Vagina (tissue), 2 donors: Measurements from ENCODE around the gene CISH. TPM values are rescaled to one million over a fixed set of nuclear protein-coding genes. Genes with fewer than 3 reads are reported as not detected.

ENCODE experiments used
- DNase-seq, 2 donors: peaks; one replicate each; pipeline ENCODE4 v3.0.0-alpha.2; 2017; ENCODE audit errors: extremely low spot score in 2 of 2
- H3K27ac ChIP-seq: fragments of 200-600 bp; sonication (generic); one replicate; pipeline ENCODE4 v1.5.1; 2019
- H3K27me3 ChIP-seq: fragments of 200-600 bp; sonication (generic); one replicate; pipeline ENCODE4 v1.5.1; 2019
- H3K36me3 ChIP-seq, 2 donors: fragments of 200-600 bp; sonication (generic); one replicate each; pipeline ENCODE4 v1.5.1; 2017 to 2019
- H3K4me1 ChIP-seq: fragments of 200-600 bp; sonication (generic); one replicate; pipeline ENCODE4 v1.5.1; 2019
- H3K4me3 ChIP-seq, 2 donors: fragments of 200-600 bp; sonication (generic); 1 replicate in 1 of 2; 2 replicates in 1 of 2; pipeline ENCODE4 v1.5.1; 2016 to 2019
- H3K9me3 ChIP-seq: fragments of 200-600 bp; sonication (generic); one replicate; pipeline ENCODE4 v1.5.1; 2019
- CTCF ChIP-seq, 3 experiments: fragments of 450-650 bp in 2 of 3; fragments of 200-600 bp in 1 of 3; sonication (generic) in 1 of 3; IDR thresholded peaks; one replicate each; pipeline ENCODE4 v1.5.1; 2017 to 2019; ENCODE audit warnings: antibody characterized with exemption in 3 of 3, mild to moderate bottlenecking in 2 of 3, moderate library complexity in 2 of 3
- POLR2A ChIP-seq, 2 donors: fragments of 450-650 bp; IDR thresholded peaks; one replicate each; pipeline ENCODE4 v1.6.1; 2017; ENCODE audit warnings: antibody characterized with exemption in 2 of 2, mild to moderate bottlenecking in 2 of 2, moderate library complexity in 2 of 2
- POLR2AphosphoS5 ChIP-seq, 2 donors: sonication (generic); formaldehyde crosslinking; IDR thresholded peaks; one replicate each; pipeline ENCODE4 v1.9.0; 2017; ENCODE audit warnings: antibody characterized with exemption in 2 of 2, mild to moderate bottlenecking in 2 of 2, low read depth in 1 of 2; ENCODE audit not compliant: insufficient read depth in 1 of 2
- intact Hi-C: fragments of 100-400 bp; cut with DNase I; formaldehyde crosslinking; loops from one replicate; pipeline ENCODE4 v1.15.1; 2023
- total RNA-seq: library from RNA; depleted of rRNA; stranded (reverse); fragments of >200 nt; gene quantifications from one replicate; pipeline ENCODE4 v1.2.3, GENCODE V29; 2016

The CISH gene
- total RNA-seq, 1 donor from 2014 or later, result 21.9 TPM

- no peak overlapping the region for H3K4me3 ChIP-seq
- TF ChIP-seq POLR2AphosphoS5 (IDR thresholded peaks at IDR 0.05; ENCODE audit: insufficient read depth in 1 of 2, low read depth in 1 of 2) (no peak), CTCF (IDR thresholded peaks at IDR 0.05) (no peak), POLR2A (IDR thresholded peaks at IDR 0.05) (no peak)
- no peak overlapping the region for H3K27ac ChIP-seq
- intact Hi-C loops, result no loop called here
- H3K9me3 ChIP-seq, result no peaks in the 10 kb centered on the region
- peaks cover 24% of the 10 kb centered on the region for H3K4me1 ChIP-seq
- no peaks in the 10 kb centered on the region for H3K27me3 ChIP-seq
- DNase-seq, result no peak
- no peaks in the 10 kb centered on the region for H3K36me3 ChIP-seq
These were observed 47.7 kb downstream of the CISH start for GRCh38 chr3:50563867-50564266.

GRCh38 chr3:50562861-50563260, 48.7 kb downstream of the CISH start:
- TF ChIP-seq POLR2AphosphoS5 (IDR thresholded peaks at IDR 0.05; ENCODE audit: insufficient read depth in 1 of 2, low read depth in 1 of 2) (no peak), CTCF (IDR thresholded peaks at IDR 0.05) (no peak), POLR2A (IDR thresholded peaks at IDR 0.05) (no peak)
- intact Hi-C loops, result no loop called here
- Histone ChIP-seq H3K27me3 (no peaks in the 10 kb centered on the region), H3K9me3 (no peaks in the 10 kb centered on the region), H3K36me3 (no peaks in the 10 kb centered on the region), H3K4me3 (no peak overlapping the region), H3K4me1 (peaks cover 14% of the 10 kb centered on the region), H3K27ac (no peak overlapping the region)
- no peak for DNase-seq

- Histone ChIP-seq H3K4me1 (no peaks in the 10 kb centered on the region), H3K27ac (no peak overlapping the region), H3K4me3 (no peak overlapping the region), H3K9me3 (no peaks in the 10 kb centered on the region), H3K27me3 (no peaks in the 10 kb centered on the region), H3K36me3 (no peaks in the 10 kb centered on the region)
- intact Hi-C loops, result no loop called here
- TF ChIP-seq CTCF (IDR thresholded peaks at IDR 0.05) (no peak), POLR2A (IDR thresholded peaks at IDR 0.05) (no peak), POLR2AphosphoS5 (IDR thresholded peaks at IDR 0.05; ENCODE audit: insufficient read depth in 1 of 2, low read depth in 1 of 2) (no peak)
- DNase-seq, result no peak
These were observed 51.9 kb downstream of the CISH start for GRCh38 chr3:50559702-50560101.

- no peak for DNase-seq
- H3K27me3 ChIP-seq, result no peaks in the 10 kb centered on the region
- no peaks in the 10 kb centered on the region for H3K4me1 ChIP-seq
- TF ChIP-seq CTCF (IDR thresholded peaks at IDR 0.05), result no peak
- no peaks in the 10 kb centered on the region for H3K36me3 ChIP-seq
- H3K27ac ChIP-seq, result no peak overlapping the region
- no peaks in the 10 kb centered on the region for H3K9me3 ChIP-seq
- intact Hi-C loops, result no loop called here
- no peak overlapping the region for H3K4me3 ChIP-seq
These were observed 53.7 kb downstream of the CISH start for GRCh38 chr3:50557915-50558314.

- Histone ChIP-seq H3K4me1 (no peaks in the 10 kb centered on the region), H3K4me3 (no peak overlapping the region), H3K27me3 (no peaks in the 10 kb centered on the region), H3K27ac (no peak overlapping the region), H3K9me3 (no peaks in the 10 kb centered on the region), H3K36me3 (no peaks in the 10 kb centered on the region)
- intact Hi-C loops, result no loop called here
- DNase-seq, result no peak
- TF ChIP-seq POLR2AphosphoS5 (IDR thresholded peaks at IDR 0.05; ENCODE audit: insufficient read depth in 1 of 2, low read depth in 1 of 2) (no peak), POLR2A (IDR thresholded peaks at IDR 0.05) (no peak), CTCF (IDR thresholded peaks at IDR 0.05) (no peak)
These were observed 54.5 kb downstream of the CISH start for GRCh38 chr3:50557106-50557505.

Other genes with a start within 250 kb of the CISH start
- gene CACNA2D2, start 108.1 kb downstream of the CISH start, total RNA-seq, result 2.5 TPM
- 10.8 TPM for gene C3orf18, start 44.0 kb downstream of the CISH start, total RNA-seq
- gene HEMK1, start 42.3 kb downstream of the CISH start, total RNA-seq, result 3.4 TPM
- gene MAPKAPK3, start 5.4 kb upstream of the CISH start, total RNA-seq, result 38.1 TPM
- 0.98 TPM for gene DOCK3, start 63.2 kb upstream of the CISH start, total RNA-seq